Kidney (tissue), 14 donors: ENCODE results near the gene MACROD1. TPM values are rescaled to one million over a fixed set of nuclear protein-coding genes. Genes with fewer than 3 reads are reported as not detected.

Experiments used
- DNase-seq, 5 donors: peaks; one replicate each; pipeline ENCODE4 v3.0.0-alpha.2; 2013 to 2020
- FAIRE-seq: peaks from 2 replicates; lab custom pipeline; 2012; peaks lifted over from hg19 to GRCh38; lab: Jason Lieb, UNC
- H3K27ac ChIP-seq, 2 donors: one replicate each; pipeline ENCODE4 v1.7.0; 2013; ENCODE audit warnings: low read depth in 2 of 2, low read length in 2 of 2, inconsistent platforms in 1 of 2
- H3K27me3 ChIP-seq: one replicate; pipeline ENCODE4 v1.7.1; 2013; ENCODE audit warnings: low read length, inconsistent platforms; ENCODE audit not compliant: control insufficient read depth, insufficient read depth
- H3K36me3 ChIP-seq, 3 donors: one replicate each; pipeline versions ENCODE4 v1.7.0 to v1.7.1; 2013; ENCODE audit warnings: low read length in 3 of 3, control low read depth in 1 of 3, inconsistent platforms in 1 of 3; ENCODE audit not compliant: insufficient read depth in 3 of 3, control insufficient read depth in 2 of 3
- H3K4me1 ChIP-seq, 3 donors: one replicate each; pipeline versions ENCODE4 v1.7.0 to v1.7.1; 2013; ENCODE audit warnings: low read length in 3 of 3, inconsistent platforms in 1 of 3, low read depth in 1 of 3; ENCODE audit not compliant: control insufficient read depth in 2 of 3, insufficient read depth in 2 of 3
- H3K4me3 ChIP-seq, 3 donors: one replicate each; pipeline versions ENCODE4 v1.7.0 to v1.8.1; 2013; ENCODE audit warnings: low read length in 3 of 3, control low read depth in 1 of 3, inconsistent platforms in 1 of 3
- H3K9ac ChIP-seq, 3 donors: one replicate each; pipeline versions ENCODE4 v1.7.0 to v1.7.1; 2013; ENCODE audit warnings: low read length in 3 of 3, control low read depth in 1 of 3, inconsistent platforms in 1 of 3
- H3K9me3 ChIP-seq, 3 donors: one replicate each; pipeline versions ENCODE4 v1.7.0 to v1.7.1; 2013; ENCODE audit warnings: low read length in 3 of 3, control low read depth in 1 of 3, inconsistent platforms in 1 of 3; ENCODE audit not compliant: control insufficient read depth in 2 of 3, insufficient read depth in 1 of 3
- CTCF ChIP-seq: IDR thresholded peaks from 3 replicates; pipeline ENCODE4 v1.5.1; 2012; ENCODE audit warnings: mild to moderate bottlenecking, moderate library complexity, borderline replicate concordance; ENCODE audit not compliant: insufficient read depth; ENCODE audit errors: extremely low read depth
- intact Hi-C: fragments of 100-400 bp; cut with DNase I; formaldehyde crosslinking; loops from one replicate; pipeline ENCODE4 v1.11.1; 2022
- polyA plus RNA-seq: library from polyadenylated mRNA; stranded (reverse); fragments of 350-450 nt; fragmentation: Illumina TruSeq; extraction: RNeasy Lipid Tissue Mini Kit (QIAGEN cat#74804); gene quantifications from one replicate; pipeline ENCODE4 v1.2.3, GENCODE V29; 2014; ENCODE audit warnings: low read depth, low replicate concordance; ENCODE audit not compliant: insufficient read depth
- total RNA-seq: library from RNA; stranded (reverse); fragmentation: NEBNext Ultra II Directional; extraction: Animal tissue kit (Norgen Biotek cat#: 25700); gene quantifications from one replicate; pipeline ENCODE4 v1.2.1, GENCODE V29; 2021
- donor health status: control.
- donor health status: control.
- donor health status: control.
- donor health status: control.
- donor health status: control.
- donor health status: DM: yes; HTN: yes; CAD: no.
- donor health status: Normal renal cell carcinoma (clear cell type).

MACROD1 gene
- total and polyA plus RNA-seq, 2 donors from 2014 or later = 27.8 to 176 TPM

- Histone ChIP-seq H3K27me3 (no peaks in the 10 kb centered on the region), H3K27ac (no peak overlapping the region), H3K4me1 (peaks cover 0 to 23% (median 16%) of the 10 kb centered on the region in 3 donors), H3K9me3 (no peaks in the 10 kb centered on the region), H3K9ac (no peak overlapping the region), H3K4me3 (no peak overlapping the region), H3K36me3 (no peaks in the 10 kb centered on the region)
- DNase-seq (no peak), FAIRE-seq (no peak)
- intact Hi-C loops = no loop called here
- TF ChIP-seq CTCF = no peak
Measured at GRCh38 chr11:64180891-64181290, 15.0 kb upstream of the MACROD1 start.

GRCh38 chr11:64178951-64179639 is 13.2 kb upstream of the MACROD1 start:
- H3K9ac ChIP-seq = no peak overlapping the region
- H3K4me3 ChIP-seq = no peak overlapping the region
- no peak for TF ChIP-seq CTCF
- H3K36me3 ChIP-seq = no peaks in the 10 kb centered on the region
- intact Hi-C loops = no loop called here
- H3K27ac ChIP-seq = no peak overlapping the region
- FAIRE-seq (no peak), DNase-seq (no peak)
- H3K4me1 ChIP-seq = peaks cover 0 to 16% (median 11%) of the 10 kb centered on the region in 3 donors
- H3K27me3 ChIP-seq = no peaks in the 10 kb centered on the region
- no peaks in the 10 kb centered on the region for H3K9me3 ChIP-seq

- Histone ChIP-seq H3K9ac (no peak overlapping the region), H3K4me3 (no peak overlapping the region), H3K9me3 (peaks cover 0 to 3% (median 0%) of the 10 kb centered on the region in 3 donors), H3K4me1 (peaks cover 0 to 11% (median 10%) of the 10 kb centered on the region in 3 donors), H3K27me3 (no peaks in the 10 kb centered on the region), H3K36me3 (no peaks in the 10 kb centered on the region), H3K27ac (no peak overlapping the region)
- FAIRE-seq = no peak
- no peak for TF ChIP-seq CTCF
- no peak for DNase-seq
- intact Hi-C loops = no loop called here
Measured at GRCh38 chr11:64178203-64178602, 12.3 kb upstream of the MACROD1 start.
